Hepatocyte (in vitro differentiated cells): ENCODE data around the gene PALLD. TPM values are rescaled to one million over a fixed set of nuclear protein-coding genes. Genes with fewer than 3 reads are reported as not detected.

Experiments
- DNase-seq: peaks from one replicate; pipeline ENCODE4 v3.0.0-alpha.2; 2016; ENCODE audit warnings: low spot score
- H2AFZ ChIP-seq: fragments of 200-600 bp; sonication (generic); 2 replicates; pipeline ENCODE4 v1.6.0; 2016; ENCODE audit warnings: antibody characterized with exemption, mild to moderate bottlenecking
- H3K27ac ChIP-seq: fragments of 200-600 bp; sonication (generic); 2 replicates; pipeline ENCODE4 v1.5.1; 2016; ENCODE audit warnings: mild to moderate bottlenecking
- H3K27me3 ChIP-seq: fragments of 200-600 bp; sonication (generic); 2 replicates; pipeline ENCODE4 v1.6.1; 2016
- H3K36me3 ChIP-seq: fragments of 200-600 bp; sonication (generic); replicated peaks from 2 replicates; pipeline ENCODE4 v1.5.1; 2016; ENCODE audit warnings: low read depth; ENCODE audit not compliant: insufficient read depth
- H3K4me1 ChIP-seq: fragments of 200-600 bp; sonication (generic); 2 replicates; pipeline ENCODE4 v1.5.1; 2016; ENCODE audit warnings: mild to moderate bottlenecking, moderate library complexity; ENCODE audit not compliant: insufficient read depth
- H3K4me2 ChIP-seq: fragments of 200-600 bp; sonication (generic); 2 replicates; pipeline ENCODE4 v1.6.0; 2016
- H3K4me3 ChIP-seq: fragments of 200-600 bp; sonication (generic); 2 replicates; pipeline ENCODE4 v1.5.1; 2016; ENCODE audit warnings: mild to moderate bottlenecking
- H3K79me2 ChIP-seq: fragments of 200-600 bp; sonication (generic); 2 replicates; pipeline ENCODE4 v1.6.0; 2017; ENCODE audit warnings: mild to moderate bottlenecking
- H3K9me2 ChIP-seq: fragments of 200-600 bp; sonication (generic); replicated peaks from 2 replicates; pipeline ENCODE4 v1.6.0; 2017; ENCODE audit warnings: mild to moderate bottlenecking; ENCODE audit not compliant: insufficient read depth
- H3K9me3 ChIP-seq: fragments of 200-600 bp; sonication (generic); 2 replicates; pipeline ENCODE4 v1.5.1; 2016; ENCODE audit warnings: low read depth, mild to moderate bottlenecking
- H4K20me1 ChIP-seq: fragments of 200-600 bp; sonication (generic); 2 replicates; pipeline ENCODE4 v1.6.0; 2016; ENCODE audit warnings: mild to moderate bottlenecking; ENCODE audit not compliant: insufficient read depth, poor library complexity, severe bottlenecking
- EZH2 ChIP-seq: fragments of 200-600 bp; sonication (generic); IDR thresholded peaks from 2 replicates; pipeline ENCODE4 v1.6.1; 2016; ENCODE audit warnings: antibody characterized with exemption, mild to moderate bottlenecking, borderline replicate concordance
- EZH2phosphoT487 ChIP-seq: fragments of 200-600 bp; sonication (generic); IDR thresholded peaks from one replicate; pipeline ENCODE4 v1.6.1; 2018; ENCODE audit warnings: antibody characterized with exemption, mild to moderate bottlenecking, low read depth, moderate library complexity; ENCODE audit not compliant: unreplicated experiment, severe bottlenecking
- WGBS: methylation state at CpG from one replicate; pipeline ENCODE4 v1.1.6; 2016; ENCODE audit warnings: low lambda C conversion rate; ENCODE audit errors: missing lambda C conversion rate; 5-methylcytosine and 5-hydroxymethylcytosine counted together
- polyA plus RNA-seq: library from polyadenylated mRNA; unstranded; fragments of >200 nt; fragmentation: Nextera tagmentation; extraction: Ambion mirVana; gene quantifications from 2 replicates; pipeline ENCODE4 v1.2.1, GENCODE V29; 2016
- total RNA-seq: library from RNA; depleted of rRNA; stranded (reverse); fragments of >200 nt; gene quantifications from 2 replicates; pipeline ENCODE4 v1.2.3, GENCODE V29; 2014
- TF ChIP-seq, protein P1 (sequence below): fragments of 200-600 bp; sonication (generic); IDR thresholded peaks from 2 replicates; pipeline ENCODE4 v1.5.1; 2016; ENCODE audit warnings: antibody characterized with exemption, mild to moderate bottlenecking; ENCODE audit not compliant: poor library complexity

The PALLD gene
- total and polyA plus RNA-seq, 2 experiments from 2014 or later, result 82.7 to 85.2 TPM

DNA sequence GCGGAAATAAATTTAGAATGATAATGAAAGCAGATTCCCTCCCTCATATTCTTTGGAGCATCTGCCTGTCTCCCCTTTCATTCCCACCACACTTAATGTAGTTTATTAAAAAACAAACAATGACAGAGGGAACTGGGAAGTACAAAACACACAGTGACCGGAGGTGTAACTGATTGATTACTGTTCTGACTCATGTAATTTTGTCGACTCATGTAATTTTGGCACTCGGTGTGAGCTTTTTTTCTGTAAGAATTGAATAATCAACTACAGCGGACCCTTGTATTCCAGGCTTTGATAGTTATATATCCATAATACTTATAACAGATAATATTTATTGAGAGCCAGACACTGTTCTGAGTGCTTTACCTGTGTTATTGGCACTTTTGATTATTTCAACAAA lies 110.4 kb downstream of the PALLD start:
- H2AFZ ChIP-seq, result no peak overlapping the region
- no peak overlapping the region for H3K27ac ChIP-seq
- H3K9me3 ChIP-seq, result no peaks in the 10 kb centered on the region
- H3K36me3 ChIP-seq, result no peaks in the 10 kb centered on the region
- H3K27me3 ChIP-seq, result no peaks in the 10 kb centered on the region
- H3K79me2 ChIP-seq, result no peaks in the 10 kb centered on the region
- no peak overlapping the region for H3K4me3 ChIP-seq
- no peaks in the 10 kb centered on the region for H3K9me2 ChIP-seq
- no peaks in the 10 kb centered on the region for H4K20me1 ChIP-seq
- 90% methylated on average over 5 of the region's 5 CpGs for WGBS
- H3K4me1 ChIP-seq, result peaks cover 7% of the 10 kb centered on the region
- TF ChIP-seq, protein P1, sequence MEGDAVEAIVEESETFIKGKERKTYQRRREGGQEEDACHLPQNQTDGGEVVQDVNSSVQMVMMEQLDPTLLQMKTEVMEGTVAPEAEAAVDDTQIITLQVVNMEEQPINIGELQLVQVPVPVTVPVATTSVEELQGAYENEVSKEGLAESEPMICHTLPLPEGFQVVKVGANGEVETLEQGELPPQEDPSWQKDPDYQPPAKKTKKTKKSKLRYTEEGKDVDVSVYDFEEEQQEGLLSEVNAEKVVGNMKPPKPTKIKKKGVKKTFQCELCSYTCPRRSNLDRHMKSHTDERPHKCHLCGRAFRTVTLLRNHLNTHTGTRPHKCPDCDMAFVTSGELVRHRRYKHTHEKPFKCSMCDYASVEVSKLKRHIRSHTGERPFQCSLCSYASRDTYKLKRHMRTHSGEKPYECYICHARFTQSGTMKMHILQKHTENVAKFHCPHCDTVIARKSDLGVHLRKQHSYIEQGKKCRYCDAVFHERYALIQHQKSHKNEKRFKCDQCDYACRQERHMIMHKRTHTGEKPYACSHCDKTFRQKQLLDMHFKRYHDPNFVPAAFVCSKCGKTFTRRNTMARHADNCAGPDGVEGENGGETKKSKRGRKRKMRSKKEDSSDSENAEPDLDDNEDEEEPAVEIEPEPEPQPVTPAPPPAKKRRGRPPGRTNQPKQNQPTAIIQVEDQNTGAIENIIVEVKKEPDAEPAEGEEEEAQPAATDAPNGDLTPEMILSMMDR, result no peak
- no peak for TF ChIP-seq EZH2
- DNase-seq, result no peak
- H3K4me2 ChIP-seq, result no peak overlapping the region

DNA sequence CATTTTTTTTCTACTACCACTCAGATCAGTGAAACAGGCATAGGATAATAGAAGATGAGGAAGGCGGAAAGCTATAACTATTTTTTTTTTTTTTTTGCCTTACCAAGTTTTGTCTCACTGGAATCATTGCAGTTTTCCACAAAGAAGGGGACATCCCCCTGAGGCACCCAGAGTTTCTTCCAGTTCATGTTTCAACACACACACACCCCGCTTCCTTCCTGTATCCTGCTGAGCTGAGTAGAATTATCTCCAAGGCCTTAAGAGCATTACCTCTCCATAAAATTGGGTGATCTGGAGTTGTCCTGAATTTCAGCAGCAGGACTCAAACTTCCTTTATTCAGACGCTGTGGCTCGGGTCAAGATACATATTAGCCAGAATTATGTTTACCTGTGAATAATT lies 111.9 kb downstream of the PALLD start:
- Histone ChIP-seq H3K27me3 (no peaks in the 10 kb centered on the region), H3K4me2 (no peak overlapping the region), H4K20me1 (no peaks in the 10 kb centered on the region), H3K4me1 (peaks cover 7% of the 10 kb centered on the region), H3K27ac (no peak overlapping the region), H3K4me3 (no peak overlapping the region), H3K79me2 (no peaks in the 10 kb centered on the region), H3K36me3 (no peaks in the 10 kb centered on the region), H3K9me2 (no peaks in the 10 kb centered on the region), H3K9me3 (no peaks in the 10 kb centered on the region), H2AFZ (no peak overlapping the region)
- WGBS, result 82% methylated on average over 4 of the region's 4 CpGs
- DNase-seq, result no peak
- TF ChIP-seq, protein P1, result no peak
- no peak for TF ChIP-seq EZH2
- no peak for TF ChIP-seq EZH2phosphoT487

DNA sequence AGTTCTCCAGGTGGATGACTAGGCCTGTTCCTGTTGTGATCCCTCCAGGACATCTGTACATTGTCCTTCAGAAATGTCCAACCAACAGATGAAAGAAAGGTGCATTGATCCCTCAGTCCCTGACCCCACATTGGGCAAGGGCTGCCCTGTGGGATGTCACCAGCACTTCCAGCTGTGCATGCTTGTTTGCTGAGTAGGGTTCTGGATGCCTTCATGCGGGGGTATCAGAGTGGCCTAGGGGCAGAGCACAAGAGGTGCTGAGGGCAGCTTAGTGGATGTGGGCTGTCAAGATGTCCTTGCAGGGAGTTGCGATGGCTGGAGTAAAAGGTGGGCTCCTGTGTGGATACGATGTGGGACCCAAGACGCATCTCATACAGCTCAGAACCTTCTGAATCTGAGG lies 112.5 kb downstream of the PALLD start:
- Histone ChIP-seq H4K20me1 (no peaks in the 10 kb centered on the region), H3K9me2 (no peaks in the 10 kb centered on the region), H3K4me1 (peaks cover 5% of the 10 kb centered on the region), H3K79me2 (no peaks in the 10 kb centered on the region), H3K27ac (no peak overlapping the region), H3K4me3 (no peak overlapping the region), H3K9me3 (no peaks in the 10 kb centered on the region), H3K4me2 (no peak overlapping the region), H3K36me3 (no peaks in the 10 kb centered on the region), H2AFZ (no peak overlapping the region), H3K27me3 (no peaks in the 10 kb centered on the region)
- no peak for TF ChIP-seq EZH2
- TF ChIP-seq, protein P1, result no peak
- TF ChIP-seq EZH2phosphoT487, result no peak
- no peak for DNase-seq
- 94% methylated on average over 4 of the region's 4 CpGs for WGBS
